Tibial nerve (tissue), 4 donors: ENCODE data around the gene ABCC10.

Source experiments
- EP300 ChIP-seq, 2 donors: sonication (generic); formaldehyde crosslinking; IDR thresholded peaks; one replicate each; pipeline ENCODE4 v1.6.1; 2017; ENCODE audit warnings: antibody characterized with exemption in 2 of 2, mild to moderate bottlenecking in 1 of 2
- POLR2A ChIP-seq, 2 donors: fragments of 450-650 bp; IDR thresholded peaks; one replicate each; pipeline ENCODE4 v1.6.1; 2017; ENCODE audit warnings: antibody characterized with exemption in 2 of 2, mild to moderate bottlenecking in 2 of 2, moderate library complexity in 2 of 2
- TF ChIP-seq, protein P1 (sequence below), 5 experiments: fragments of 200-600 bp in 3 of 5; fragments of 450-650 bp in 2 of 5; sonication (generic) in 3 of 5; IDR thresholded peaks; one replicate each; pipeline ENCODE4 v1.5.1; 2016 to 2019; ENCODE audit warnings: antibody characterized with exemption in 5 of 5, mild to moderate bottlenecking in 3 of 5, moderate library complexity in 2 of 5

DNA sequence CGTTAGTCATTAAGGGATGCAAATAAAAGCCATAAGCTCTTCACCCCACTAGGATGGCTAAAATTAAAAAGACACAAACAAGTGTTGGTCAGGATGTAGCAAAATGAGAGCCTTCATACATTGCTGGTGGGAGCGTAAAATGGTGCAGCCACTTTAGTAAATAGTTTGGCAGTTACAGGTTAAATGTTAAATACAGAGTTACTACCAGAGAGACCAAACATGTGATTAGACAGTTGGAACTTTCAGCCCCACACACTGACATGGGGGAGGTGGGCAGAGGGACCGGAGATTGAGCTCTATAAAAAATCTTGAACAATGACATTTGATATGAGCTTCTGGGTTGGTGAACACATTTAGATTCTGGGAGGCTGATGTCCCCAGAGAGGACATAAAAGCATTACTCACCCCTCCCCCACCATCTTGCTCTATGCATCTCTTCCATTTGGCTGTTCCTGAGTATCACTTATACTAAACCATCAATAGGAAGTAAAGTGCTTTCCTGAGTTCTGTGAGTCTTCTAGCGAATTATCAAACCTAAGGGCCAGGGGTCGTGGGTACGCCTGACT is 37.5 kb upstream of the ABCC10 start:
- TF ChIP-seq, protein P1, sequence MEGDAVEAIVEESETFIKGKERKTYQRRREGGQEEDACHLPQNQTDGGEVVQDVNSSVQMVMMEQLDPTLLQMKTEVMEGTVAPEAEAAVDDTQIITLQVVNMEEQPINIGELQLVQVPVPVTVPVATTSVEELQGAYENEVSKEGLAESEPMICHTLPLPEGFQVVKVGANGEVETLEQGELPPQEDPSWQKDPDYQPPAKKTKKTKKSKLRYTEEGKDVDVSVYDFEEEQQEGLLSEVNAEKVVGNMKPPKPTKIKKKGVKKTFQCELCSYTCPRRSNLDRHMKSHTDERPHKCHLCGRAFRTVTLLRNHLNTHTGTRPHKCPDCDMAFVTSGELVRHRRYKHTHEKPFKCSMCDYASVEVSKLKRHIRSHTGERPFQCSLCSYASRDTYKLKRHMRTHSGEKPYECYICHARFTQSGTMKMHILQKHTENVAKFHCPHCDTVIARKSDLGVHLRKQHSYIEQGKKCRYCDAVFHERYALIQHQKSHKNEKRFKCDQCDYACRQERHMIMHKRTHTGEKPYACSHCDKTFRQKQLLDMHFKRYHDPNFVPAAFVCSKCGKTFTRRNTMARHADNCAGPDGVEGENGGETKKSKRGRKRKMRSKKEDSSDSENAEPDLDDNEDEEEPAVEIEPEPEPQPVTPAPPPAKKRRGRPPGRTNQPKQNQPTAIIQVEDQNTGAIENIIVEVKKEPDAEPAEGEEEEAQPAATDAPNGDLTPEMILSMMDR (IDR thresholded peaks at IDR 0.05): no peak
- no peak for TF ChIP-seq EP300 (IDR thresholded peaks at IDR 0.05)
- TF ChIP-seq POLR2A (IDR thresholded peaks at IDR 0.05): no peak
